Measurements from ENCODE around the gene TMEM31. TPM values are rescaled to one million over a fixed set of nuclear protein-coding genes. Genes with fewer than 3 reads are reported as not detected.
A peak's percentile ranks its signal among the peaks of the same experiment; 100 is the strongest.
"Not testable (repeated sequence)": the region's sequence is repeated elsewhere in the genome, so short reads cannot be mapped to it uniquely, and the experiment has no call there.

Gene TMEM31
- total RNA-seq, 1 donor from 2014 or later: not detected

GRCh38 chrX:103716962-103717361 lies 6.3 kb downstream of the TMEM31 start:
- intact Hi-C loops (cut with micrococcal nuclease): no loop called here
- ATAC-seq: peak; percentile 35
- DNase-seq: no peak

GRCh38 chrX:103718120-103718519 lies 7.4 kb downstream of the TMEM31 start:
- DNase-seq: no peak
- intact Hi-C loops (cut with micrococcal nuclease): no loop called here
- no peak for ATAC-seq

- intact Hi-C loops (cut with micrococcal nuclease): no loop called here
- DNase-seq (no peak), ATAC-seq (peak; percentile 77)
These were observed 11.8 kb downstream of the TMEM31 start for GRCh38 chrX:103722505-103722904.

GRCh38 chrX:103726477-103726876 lies 15.8 kb downstream of the TMEM31 start:
- intact Hi-C loops (cut with micrococcal nuclease): no loop called here
- DNase-seq (no peak), ATAC-seq (no peak)

GRCh38 chrX:103727115-103727514 lies 16.4 kb downstream of the TMEM31 start:
- intact Hi-C loops (cut with micrococcal nuclease): no loop called here
- ATAC-seq: no peak
- no peak for DNase-seq

- no peak for ATAC-seq
- no peak for DNase-seq
- intact Hi-C loops (cut with micrococcal nuclease): no loop called here
These were observed 18.3 kb downstream of the TMEM31 start for GRCh38 chrX:103729015-103729414.

GRCh38 chrX:103730147-103730795 lies 19.6 kb downstream of the TMEM31 start:
- peak; percentile 22 for ATAC-seq
- intact Hi-C loops (cut with micrococcal nuclease): no loop called here
- DNase-seq: no peak

GRCh38 chrX:103730796-103731493 lies 20.2 kb downstream of the TMEM31 start:
- peak; percentile 95 for ATAC-seq
- DNase-seq: no peak
- intact Hi-C loops (cut with micrococcal nuclease): no loop called here

- no peak for ATAC-seq
- DNase-seq: no peak
- intact Hi-C loops (cut with micrococcal nuclease): no loop called here
These were observed 22.3 kb downstream of the TMEM31 start for GRCh38 chrX:103733017-103733416.

GRCh38 chrX:103734125-103734760 lies 23.5 kb downstream of the TMEM31 start:
- DNase-seq (no peak), ATAC-seq (no peak)
- intact Hi-C loops (cut with micrococcal nuclease): no loop called here

- DNase-seq: no peak
- no peak for ATAC-seq
- intact Hi-C loops (cut with micrococcal nuclease): no loop called here
These were observed 27.0 kb downstream of the TMEM31 start for GRCh38 chrX:103737696-103738095.

- intact Hi-C loops (cut with micrococcal nuclease): no loop called here
- DNase-seq: no peak
- no peak for ATAC-seq
These were observed 28.7 kb downstream of the TMEM31 start for GRCh38 chrX:103739421-103739820.

GRCh38 chrX:103741879-103742278 lies 31.2 kb downstream of the TMEM31 start:
- DNase-seq (no peak), ATAC-seq (no peak)

GRCh38 chrX:103742339-103742738 lies 31.6 kb downstream of the TMEM31 start:
- intact Hi-C loops (cut with micrococcal nuclease): no loop called here
- ATAC-seq (no peak), DNase-seq (no peak)

More at GRCh38 chrX:103741879-103742278, 31.2 kb downstream of the TMEM31 start:
- intact Hi-C loops (cut with micrococcal nuclease): no loop called here

GRCh38 chrX:103747163-103747562 lies 36.5 kb downstream of the TMEM31 start:
- no peak for ATAC-seq
- DNase-seq: no peak
- intact Hi-C loops (cut with micrococcal nuclease): no loop called here

GRCh38 chrX:103754401-103754800 lies 43.7 kb downstream of the TMEM31 start:
- ATAC-seq: no peak
- intact Hi-C loops (cut with micrococcal nuclease): no loop called here
- DNase-seq: no peak

GRCh38 chrX:103756736-103757135 lies 46.0 kb downstream of the TMEM31 start:
- ATAC-seq (no peak), DNase-seq (no peak)
- intact Hi-C loops (cut with micrococcal nuclease): no loop called here

GRCh38 chrX:103758555-103758954 lies 47.8 kb downstream of the TMEM31 start:
- ATAC-seq (no peak), DNase-seq (no peak)
- intact Hi-C loops (cut with micrococcal nuclease): no loop called here

- DNase-seq; intact Hi-C loops (cut with micrococcal nuclease); ATAC-seq: not testable (repeated sequence)
These were observed 52.8 kb downstream of the TMEM31 start for GRCh38 chrX:103763541-103763940.

All from left ventricle myocardium superior (tissue), 1 donor.